Liver (tissue), 9 donors: ENCODE measurements around the gene GPR32. TPM values are rescaled to one million over a fixed set of nuclear protein-coding genes. Genes with fewer than 3 reads are reported as not detected.

Source experiments
- DNase-seq: peaks from one replicate; pipeline ENCODE4 v3.0.0-alpha.2; 2017; ENCODE audit warnings: low spot score
- H3K27ac ChIP-seq, 2 donors: one replicate each; pipeline ENCODE4 v1.7.0; 2013; ENCODE audit warnings: inconsistent platforms in 2 of 2, low read length in 2 of 2, control low read depth in 1 of 2, low read depth in 1 of 2, mild to moderate bottlenecking in 1 of 2
- H3K27me3 ChIP-seq, 4 donors: one replicate each; pipeline versions ENCODE4 v1.6.1 to v1.7.0; 2013; ENCODE audit warnings: low read length in 3 of 4, inconsistent platforms in 1 of 4, mild to moderate bottlenecking in 1 of 4, moderate library complexity in 1 of 4; ENCODE audit not compliant: control insufficient read depth in 4 of 4, insufficient read depth in 4 of 4
- H3K36me3 ChIP-seq, 4 donors: one replicate each; pipeline versions ENCODE4 v1.6.1 to v1.7.0; 2013; ENCODE audit warnings: low read length in 3 of 4, mild to moderate bottlenecking in 3 of 4, low read depth in 1 of 4, moderate library complexity in 1 of 4; ENCODE audit not compliant: control insufficient read depth in 4 of 4, insufficient read depth in 3 of 4
- H3K4me1 ChIP-seq, 4 donors: one replicate each; pipeline versions ENCODE4 v1.6.1 to v1.7.0; 2013; ENCODE audit warnings: low read length in 3 of 4, mild to moderate bottlenecking in 3 of 4, moderate library complexity in 1 of 4; ENCODE audit not compliant: control insufficient read depth in 4 of 4, insufficient read depth in 4 of 4
- H3K4me3 ChIP-seq, 3 donors: one replicate each; pipeline versions ENCODE4 v1.6.1 to v1.7.0; 2013; ENCODE audit warnings: low read length in 3 of 3, control low read depth in 1 of 3, low read depth in 1 of 3, mild to moderate bottlenecking in 1 of 3
- H3K9ac ChIP-seq, 2 donors: one replicate each; pipeline ENCODE4 v1.7.0; 2013; ENCODE audit warnings: low read length in 2 of 2, mild to moderate bottlenecking in 2 of 2, moderate library complexity in 2 of 2, control low read depth in 1 of 2, low read depth in 1 of 2
- H3K9me3 ChIP-seq, 4 donors: one replicate each; pipeline versions ENCODE4 v1.6.1 to v1.7.0; 2013; ENCODE audit warnings: low read length in 3 of 4; ENCODE audit not compliant: control insufficient read depth in 4 of 4
- EGR1 ChIP-seq, 2 donors: IDR thresholded peaks; 2 replicates each; pipeline ENCODE4 v1.6.1; 2016 to 2018; ENCODE audit warnings: antibody characterized with exemption in 2 of 2, low read depth in 2 of 2
- GABPA ChIP-seq, 2 donors: IDR thresholded peaks in 1 of 2; conservative IDR thresholded peaks in 1 of 2; 2 replicates each; pipeline ENCODE4 v1.6.1; 2016; ENCODE audit warnings: antibody characterized with exemption in 2 of 2, mild to moderate bottlenecking in 1 of 2, moderate library complexity in 1 of 2
- HNF4A ChIP-seq, 2 donors: conservative IDR thresholded peaks; 2 replicates each; pipeline ENCODE4 v1.6.1; 2016; ENCODE audit warnings: antibody characterized with exemption in 2 of 2, mild to moderate bottlenecking in 2 of 2
- HNF4G ChIP-seq: IDR thresholded peaks from 2 replicates; pipeline ENCODE4 v1.6.1; 2016; ENCODE audit warnings: antibody characterized with exemption
- JUND ChIP-seq, 2 donors: IDR thresholded peaks; 2 replicates each; pipeline ENCODE4 v1.6.1; 2016; ENCODE audit warnings: antibody characterized with exemption in 2 of 2
- NR2F2 ChIP-seq: IDR thresholded peaks from 2 replicates; pipeline ENCODE4 v1.6.1; 2016; ENCODE audit warnings: antibody characterized with exemption
- RXRA ChIP-seq, 2 donors: IDR thresholded peaks; 2 replicates each; pipeline ENCODE4 v1.6.1; 2017 to 2018; ENCODE audit warnings: antibody characterized with exemption in 2 of 2, mild to moderate bottlenecking in 1 of 2
- SP1 ChIP-seq: IDR thresholded peaks from 2 replicates; pipeline ENCODE4 v1.6.1; 2018; ENCODE audit warnings: antibody characterized with exemption, mild to moderate bottlenecking
- TAF1 ChIP-seq: conservative IDR thresholded peaks from 2 replicates; pipeline ENCODE4 v1.6.1; 2016; ENCODE audit warnings: antibody characterized with exemption, mild to moderate bottlenecking
- WGBS: extraction: QIAGEN DNeasy Blood & Tissue Kit; methylation state at CpG from one replicate; pipeline ENCODE4 v1.1.7; 2013; 5-methylcytosine and 5-hydroxymethylcytosine counted together
- polyA plus RNA-seq, 2 donors: library from polyadenylated mRNA; stranded (reverse) in 1 of 2; unstranded in 1 of 2; fragments of 200-250 nt in 1 of 2; fragments of >200 nt in 1 of 2; fragmentation: Nextera tagmentation in 1 of 2; extraction: Ambion mirVana in 1 of 2; gene quantifications; one replicate each; pipeline versions ENCODE4 v1.2.1 to v1.2.3, GENCODE V29; 2013 to 2015
- total RNA-seq, 2 donors: library from RNA; depleted of rRNA; stranded (reverse); fragments of >200 nt; gene quantifications; one replicate each; pipeline ENCODE4 v1.2.3, GENCODE V29; 2014
- TF ChIP-seq, protein P1 (sequence below): fragments of 150-350 bp; IDR thresholded peaks from 2 replicates; pipeline ENCODE4 v1.5.1; 2017; ENCODE audit warnings: improper control_type of control experiment, low read depth, low read length; ENCODE audit not compliant: missing input control
- TF ChIP-seq, protein P2 (sequence below): IDR thresholded peaks from 2 replicates; pipeline ENCODE4 v1.6.1; 2016; ENCODE audit warnings: antibody characterized with exemption
- TF ChIP-seq, protein P3 (sequence below): IDR thresholded peaks from 2 replicates; pipeline ENCODE4 v1.6.1; 2016; ENCODE audit warnings: antibody characterized with exemption, mild to moderate bottlenecking
- TF ChIP-seq, protein P4 (sequence below): IDR thresholded peaks from 2 replicates; pipeline ENCODE4 v1.6.1; 2016; ENCODE audit warnings: antibody characterized with exemption
- donor health status: healthy.
- donor health status: healthy.
- donor health status: healthy.
- donor health status: healthy.
- donor health status: healthy.

Gene GPR32
- total and polyA plus RNA-seq, 4 donors, result not detected

DNA sequence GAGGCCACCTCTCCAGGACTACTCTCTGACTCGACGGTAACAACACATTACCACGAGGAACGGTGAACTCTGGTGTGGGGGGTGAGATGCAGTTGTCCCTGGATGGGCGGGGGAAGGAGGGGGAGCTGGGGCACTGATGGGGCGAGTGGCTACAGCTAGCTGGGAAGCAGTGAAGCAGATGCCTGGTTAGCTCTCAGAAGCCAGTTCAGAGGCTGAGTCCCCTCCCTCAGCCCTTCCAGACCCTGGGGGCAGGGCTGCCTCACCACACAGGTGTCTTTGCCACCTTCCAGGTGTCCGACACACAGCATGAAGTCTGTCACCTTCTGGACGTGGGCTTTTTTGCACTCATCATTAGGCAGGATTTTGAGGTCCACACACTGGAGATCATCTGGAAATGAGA is 49.4 kb downstream of the GPR32 start:
- WGBS, result 28% methylated on average over 8 of the region's 8 CpGs
- Histone ChIP-seq H3K9ac (no peak overlapping the region), H3K27me3 (peaks cover 0 to 27% (median 13%) of the 10 kb centered on the region in 4 donors), H3K9me3 (no peaks in the 10 kb centered on the region), H3K4me1 (no peaks in the 10 kb centered on the region), H3K4me3 (no peak overlapping the region), H3K27ac (no peak overlapping the region), H3K36me3 (no peaks in the 10 kb centered on the region)
- TF ChIP-seq, protein P1, sequence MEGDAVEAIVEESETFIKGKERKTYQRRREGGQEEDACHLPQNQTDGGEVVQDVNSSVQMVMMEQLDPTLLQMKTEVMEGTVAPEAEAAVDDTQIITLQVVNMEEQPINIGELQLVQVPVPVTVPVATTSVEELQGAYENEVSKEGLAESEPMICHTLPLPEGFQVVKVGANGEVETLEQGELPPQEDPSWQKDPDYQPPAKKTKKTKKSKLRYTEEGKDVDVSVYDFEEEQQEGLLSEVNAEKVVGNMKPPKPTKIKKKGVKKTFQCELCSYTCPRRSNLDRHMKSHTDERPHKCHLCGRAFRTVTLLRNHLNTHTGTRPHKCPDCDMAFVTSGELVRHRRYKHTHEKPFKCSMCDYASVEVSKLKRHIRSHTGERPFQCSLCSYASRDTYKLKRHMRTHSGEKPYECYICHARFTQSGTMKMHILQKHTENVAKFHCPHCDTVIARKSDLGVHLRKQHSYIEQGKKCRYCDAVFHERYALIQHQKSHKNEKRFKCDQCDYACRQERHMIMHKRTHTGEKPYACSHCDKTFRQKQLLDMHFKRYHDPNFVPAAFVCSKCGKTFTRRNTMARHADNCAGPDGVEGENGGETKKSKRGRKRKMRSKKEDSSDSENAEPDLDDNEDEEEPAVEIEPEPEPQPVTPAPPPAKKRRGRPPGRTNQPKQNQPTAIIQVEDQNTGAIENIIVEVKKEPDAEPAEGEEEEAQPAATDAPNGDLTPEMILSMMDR, result no peak
- TF ChIP-seq, protein P2, sequence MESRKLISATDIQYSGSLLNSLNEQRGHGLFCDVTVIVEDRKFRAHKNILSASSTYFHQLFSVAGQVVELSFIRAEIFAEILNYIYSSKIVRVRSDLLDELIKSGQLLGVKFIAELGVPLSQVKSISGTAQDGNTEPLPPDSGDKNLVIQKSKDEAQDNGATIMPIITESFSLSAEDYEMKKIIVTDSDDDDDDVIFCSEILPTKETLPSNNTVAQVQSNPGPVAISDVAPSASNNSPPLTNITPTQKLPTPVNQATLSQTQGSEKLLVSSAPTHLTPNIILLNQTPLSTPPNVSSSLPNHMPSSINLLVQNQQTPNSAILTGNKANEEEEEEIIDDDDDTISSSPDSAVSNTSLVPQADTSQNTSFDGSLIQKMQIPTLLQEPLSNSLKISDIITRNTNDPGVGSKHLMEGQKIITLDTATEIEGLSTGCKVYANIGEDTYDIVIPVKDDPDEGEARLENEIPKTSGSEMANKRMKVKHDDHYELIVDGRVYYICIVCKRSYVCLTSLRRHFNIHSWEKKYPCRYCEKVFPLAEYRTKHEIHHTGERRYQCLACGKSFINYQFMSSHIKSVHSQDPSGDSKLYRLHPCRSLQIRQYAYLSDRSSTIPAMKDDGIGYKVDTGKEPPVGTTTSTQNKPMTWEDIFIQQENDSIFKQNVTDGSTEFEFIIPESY, result no peak
- TF ChIP-seq HNF4G, result no peak
- no peak for DNase-seq

DNA sequence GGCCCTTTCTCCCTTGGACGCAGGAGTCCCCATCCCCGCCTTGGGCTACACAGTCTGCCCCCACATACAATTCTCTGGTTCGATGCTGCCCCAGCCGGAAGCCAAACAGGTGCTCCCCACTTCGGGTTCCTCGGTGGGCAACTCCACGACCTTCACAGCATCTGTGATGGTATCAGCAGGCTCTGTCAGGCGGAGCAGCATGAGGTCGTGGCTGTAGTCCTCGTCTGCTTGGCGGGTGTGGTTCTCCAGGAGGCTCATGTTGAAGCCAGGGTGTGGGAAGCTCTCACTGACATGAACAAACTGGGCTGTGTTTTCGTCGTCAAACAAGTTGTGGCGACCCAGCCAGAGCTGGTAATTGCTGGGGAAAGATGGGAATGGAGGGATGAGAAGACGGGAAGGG is 49.8 kb downstream of the GPR32 start:
- H3K9me3 ChIP-seq, result no peaks in the 10 kb centered on the region
- peaks cover 0 to 27% (median 13%) of the 10 kb centered on the region in 4 donors for H3K27me3 ChIP-seq
- H3K36me3 ChIP-seq, result no peaks in the 10 kb centered on the region
- DNase-seq, result no peak
- no peak overlapping the region for H3K4me3 ChIP-seq
- H3K27ac ChIP-seq, result no peak overlapping the region
- no peak overlapping the region for H3K9ac ChIP-seq
- no peaks in the 10 kb centered on the region for H3K4me1 ChIP-seq
- TF ChIP-seq EGR1 (IDR thresholded peaks at IDR 0.05; ENCODE audit: low read depth in 2 of 2) (no peak), JUND (IDR thresholded peaks at IDR 0.05) (no peak), RXRA (IDR thresholded peaks at IDR 0.05) (no peak), HNF4G (no peak)
- TF ChIP-seq, protein P1, result no peak
- WGBS, result 5% methylated on average over 15 of the region's 15 CpGs

DNA sequence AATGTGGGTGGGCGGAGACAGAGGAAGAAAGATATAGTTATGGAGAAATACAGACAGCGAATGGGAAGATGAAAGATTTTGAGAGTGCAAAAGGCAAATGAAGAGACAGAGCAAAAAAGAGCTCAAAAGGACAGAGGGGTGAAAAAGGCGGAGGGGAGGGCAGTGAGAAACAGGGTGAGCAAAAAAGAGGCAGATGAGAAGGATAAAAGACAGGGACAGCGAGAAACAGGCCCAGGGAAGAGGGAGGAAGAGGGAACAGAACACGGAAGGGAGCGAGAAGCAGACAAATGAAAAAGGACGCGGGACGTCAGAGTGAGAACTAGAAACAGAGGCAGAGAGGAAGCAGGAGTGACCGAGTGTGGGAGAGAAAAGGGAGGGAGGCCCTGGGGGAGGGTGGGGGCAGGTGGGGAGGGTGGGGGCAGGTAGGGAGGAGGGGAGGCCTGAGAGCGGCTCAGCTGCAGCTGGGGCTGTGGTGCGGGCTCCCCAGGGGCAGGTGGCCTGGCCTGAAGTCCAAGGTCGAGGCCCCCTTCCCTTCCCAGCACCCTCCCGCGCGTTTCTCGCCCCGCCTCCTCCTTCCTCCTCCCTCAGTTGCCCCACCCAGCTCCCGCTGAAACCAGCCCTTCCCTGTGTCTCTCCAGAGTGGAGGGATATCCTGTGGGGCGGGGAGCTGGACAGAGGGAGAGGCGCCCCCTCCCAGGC is 50.4 kb downstream of the GPR32 start:
- no peak overlapping the region for H3K9ac ChIP-seq
- no peak for DNase-seq
- TF ChIP-seq, protein P3, sequence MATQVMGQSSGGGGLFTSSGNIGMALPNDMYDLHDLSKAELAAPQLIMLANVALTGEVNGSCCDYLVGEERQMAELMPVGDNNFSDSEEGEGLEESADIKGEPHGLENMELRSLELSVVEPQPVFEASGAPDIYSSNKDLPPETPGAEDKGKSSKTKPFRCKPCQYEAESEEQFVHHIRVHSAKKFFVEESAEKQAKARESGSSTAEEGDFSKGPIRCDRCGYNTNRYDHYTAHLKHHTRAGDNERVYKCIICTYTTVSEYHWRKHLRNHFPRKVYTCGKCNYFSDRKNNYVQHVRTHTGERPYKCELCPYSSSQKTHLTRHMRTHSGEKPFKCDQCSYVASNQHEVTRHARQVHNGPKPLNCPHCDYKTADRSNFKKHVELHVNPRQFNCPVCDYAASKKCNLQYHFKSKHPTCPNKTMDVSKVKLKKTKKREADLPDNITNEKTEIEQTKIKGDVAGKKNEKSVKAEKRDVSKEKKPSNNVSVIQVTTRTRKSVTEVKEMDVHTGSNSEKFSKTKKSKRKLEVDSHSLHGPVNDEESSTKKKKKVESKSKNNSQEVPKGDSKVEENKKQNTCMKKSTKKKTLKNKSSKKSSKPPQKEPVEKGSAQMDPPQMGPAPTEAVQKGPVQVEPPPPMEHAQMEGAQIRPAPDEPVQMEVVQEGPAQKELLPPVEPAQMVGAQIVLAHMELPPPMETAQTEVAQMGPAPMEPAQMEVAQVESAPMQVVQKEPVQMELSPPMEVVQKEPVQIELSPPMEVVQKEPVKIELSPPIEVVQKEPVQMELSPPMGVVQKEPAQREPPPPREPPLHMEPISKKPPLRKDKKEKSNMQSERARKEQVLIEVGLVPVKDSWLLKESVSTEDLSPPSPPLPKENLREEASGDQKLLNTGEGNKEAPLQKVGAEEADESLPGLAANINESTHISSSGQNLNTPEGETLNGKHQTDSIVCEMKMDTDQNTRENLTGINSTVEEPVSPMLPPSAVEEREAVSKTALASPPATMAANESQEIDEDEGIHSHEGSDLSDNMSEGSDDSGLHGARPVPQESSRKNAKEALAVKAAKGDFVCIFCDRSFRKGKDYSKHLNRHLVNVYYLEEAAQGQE, result no peak
- TF ChIP-seq, protein P4, sequence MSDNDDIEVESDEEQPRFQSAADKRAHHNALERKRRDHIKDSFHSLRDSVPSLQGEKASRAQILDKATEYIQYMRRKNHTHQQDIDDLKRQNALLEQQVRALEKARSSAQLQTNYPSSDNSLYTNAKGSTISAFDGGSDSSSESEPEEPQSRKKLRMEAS, result no peak
- no peak for TF ChIP-seq JUND (IDR thresholded peaks at IDR 0.05)
- TF ChIP-seq SP1, result no peak
- TF ChIP-seq, protein P1, result no peak
- no peak for TF ChIP-seq HNF4A (conservative IDR thresholded peaks at IDR 0.05)
- no peak for TF ChIP-seq RXRA (IDR thresholded peaks at IDR 0.05)
- no peak for TF ChIP-seq EGR1 (IDR thresholded peaks at IDR 0.05; ENCODE audit: low read depth in 2 of 2)
- TF ChIP-seq NR2F2, result no peak
- no peak for TF ChIP-seq TAF1
- TF ChIP-seq GABPA (IDR thresholded peaks at IDR 0.05 in 1 of 2, conservative IDR thresholded peaks at IDR 0.05 in 1 of 2), result no peak

More for the DNA sequence above, 50.4 kb downstream of the GPR32 start:
- Histone ChIP-seq H3K4me3 (no peak overlapping the region), H3K36me3 (no peaks in the 10 kb centered on the region), H3K27me3 (peaks cover 0 to 27% (median 12%) of the 10 kb centered on the region in 4 donors), H3K9me3 (no peaks in the 10 kb centered on the region), H3K27ac (no peak overlapping the region), H3K4me1 (no peaks in the 10 kb centered on the region)
- WGBS, result 6% methylated on average over 21 of the region's 21 CpGs
